Measurements from ENCODE around the gene PLA2G4F.

PLA2G4F gene

GRCh38 chr15:42156243-42156922, at the start of gene PLA2G4F:
Gene PLA2G4F (minus strand): TSS chr15:42156636. CDS start chr15:42156549, 87 bp downstream.
- DNase-seq: no peak

GRCh38 chr15:42203891-42204290, 47.5 kb upstream of the PLA2G4F start:
- no peak for DNase-seq

GRCh38 chr15:42202653-42203052, 46.2 kb upstream of the PLA2G4F start:
- DNase-seq: no peak

- DNase-seq: no peak
Measured at GRCh38 chr15:42201801-42202200, 45.4 kb upstream of the PLA2G4F start.

GRCh38 chr15:42199126-42199525, 42.7 kb upstream of the PLA2G4F start:
- no peak for DNase-seq

GRCh38 chr15:42198516-42198915, 42.1 kb upstream of the PLA2G4F start:
- DNase-seq: no peak

GRCh38 chr15:42194513-42194912, 38.1 kb upstream of the PLA2G4F start:
- DNase-seq: no peak

- DNase-seq: no peak
Measured at GRCh38 chr15:42193383-42193782, 36.9 kb upstream of the PLA2G4F start.

- no peak for DNase-seq
Measured at GRCh38 chr15:42191610-42192346, 35.3 kb upstream of the PLA2G4F start.

- no peak for DNase-seq
Measured at GRCh38 chr15:42190370-42190769, 33.9 kb upstream of the PLA2G4F start.

- DNase-seq: no peak
Measured at GRCh38 chr15:42185801-42186200, 29.4 kb upstream of the PLA2G4F start.

GRCh38 chr15:42184736-42185135, 28.3 kb upstream of the PLA2G4F start:
- no peak for DNase-seq

GRCh38 chr15:42184296-42184695, 27.9 kb upstream of the PLA2G4F start:
- DNase-seq: peak in 2 of 51 donors; percentile 2 to 9

GRCh38 chr15:42182961-42183360, 26.5 kb upstream of the PLA2G4F start:
- DNase-seq: peak in 2 of 51 donors; percentile 12 to 22

GRCh38 chr15:42182328-42182886, 26.0 kb upstream of the PLA2G4F start:
- no peak for DNase-seq

GRCh38 chr15:42178056-42178455, 21.6 kb upstream of the PLA2G4F start:
- no peak for DNase-seq

- DNase-seq: no peak
Measured at GRCh38 chr15:42175671-42176070, 19.2 kb upstream of the PLA2G4F start.

GRCh38 chr15:42172475-42172874, 16.0 kb upstream of the PLA2G4F start:
- DNase-seq: no peak

- no peak for DNase-seq
Measured at GRCh38 chr15:42171795-42172194, 15.4 kb upstream of the PLA2G4F start.

GRCh38 chr15:42171122-42171521, 14.7 kb upstream of the PLA2G4F start:
- no peak for DNase-seq

GRCh38 chr15:42166225-42166940, 9.9 kb upstream of the PLA2G4F start:
- no peak for DNase-seq

- no peak for DNase-seq
Measured at GRCh38 chr15:42165106-42165505, 8.7 kb upstream of the PLA2G4F start.
